KMS-11 (cell line): ENCODE results near the gene BACE2.

Experiments used
- H2AFZ ChIP-seq: fragments of 200-600 bp; sonication (generic); 2 replicates; pipeline ENCODE4 v1.6.1; 2016; ENCODE audit warnings: antibody characterized with exemption, mixed run types, low read depth
- H3K27ac ChIP-seq: fragments of 200-600 bp; sonication (generic); 2 replicates; pipeline ENCODE4 v1.6.1; 2016; ENCODE audit warnings: mild to moderate bottlenecking, mixed run types
- H3K27me3 ChIP-seq: fragments of 200-600 bp; sonication (generic); 2 replicates; pipeline ENCODE4 v1.6.1; 2017; ENCODE audit warnings: mild to moderate bottlenecking, low read depth, mixed run types, moderate library complexity; ENCODE audit not compliant: insufficient read depth
- H3K36me3 ChIP-seq: fragments of 200-600 bp; sonication (generic); 2 replicates; pipeline ENCODE4 v1.6.1; 2017; ENCODE audit warnings: mild to moderate bottlenecking, mixed run types; ENCODE audit not compliant: insufficient read depth
- H3K4me1 ChIP-seq: fragments of 200-600 bp; sonication (generic); 2 replicates; pipeline ENCODE4 v1.6.1; 2016; ENCODE audit warnings: mild to moderate bottlenecking, low read depth, mixed run types; ENCODE audit not compliant: poor library complexity, severe bottlenecking
- H3K4me2 ChIP-seq: fragments of 200-600 bp; sonication (generic); 2 replicates; pipeline ENCODE4 v1.7.0; 2016; ENCODE audit warnings: mild to moderate bottlenecking, mixed run types
- H3K4me3 ChIP-seq: fragments of 200-600 bp; sonication (generic); IDR thresholded peaks from 2 replicates; pipeline ENCODE4 v1.6.1; 2017; ENCODE audit warnings: low read depth, low read length, mixed read lengths; ENCODE audit not compliant: insufficient read depth
- H3K79me2 ChIP-seq: fragments of 200-600 bp; sonication (generic); 2 replicates; pipeline ENCODE4 v1.6.1; 2016; ENCODE audit warnings: low read depth, mixed run types; ENCODE audit not compliant: insufficient read depth
- H3K9ac ChIP-seq: fragments of 200-600 bp; sonication (generic); 2 replicates; pipeline ENCODE4 v1.6.1; 2016; ENCODE audit warnings: mild to moderate bottlenecking, mixed run types
- H4K20me1 ChIP-seq: fragments of 200-600 bp; sonication (generic); 2 replicates; pipeline ENCODE4 v1.6.1; 2016; ENCODE audit warnings: mild to moderate bottlenecking, mixed run types; ENCODE audit not compliant: insufficient read depth
- CTCF ChIP-seq: fragments of 200-600 bp; sonication (generic); conservative IDR thresholded peaks from 2 replicates; pipeline ENCODE4 v1.6.1; 2017; ENCODE audit warnings: low read depth, mild to moderate bottlenecking, antibody characterized with exemption, low read length, moderate library complexity, mixed read lengths

Gene BACE2

GRCh38 chr21:41325138-41325912, 157.4 kb downstream of the BACE2 start:
- no peak overlapping the region for H3K27ac ChIP-seq
- no peak overlapping the region for H3K4me2 ChIP-seq
- H3K4me3 ChIP-seq: no peak overlapping the region
- no peaks in the 10 kb centered on the region for H4K20me1 ChIP-seq
- H3K27me3 ChIP-seq: no peaks in the 10 kb centered on the region
- no peaks in the 10 kb centered on the region for H3K36me3 ChIP-seq
- H3K79me2 ChIP-seq: no peaks in the 10 kb centered on the region
- TF ChIP-seq CTCF: no peak
- peaks cover 32% of the 10 kb centered on the region for H3K4me1 ChIP-seq
- H2AFZ ChIP-seq: no peak overlapping the region
- H3K9ac ChIP-seq: no peak overlapping the region

GRCh38 chr21:41326414-41327080, 158.6 kb downstream of the BACE2 start:
- no peak overlapping the region for H3K27ac ChIP-seq
- no peaks in the 10 kb centered on the region for H4K20me1 ChIP-seq
- H3K4me1 ChIP-seq: peaks cover 20% of the 10 kb centered on the region
- H3K4me3 ChIP-seq: no peak overlapping the region
- H3K27me3 ChIP-seq: no peaks in the 10 kb centered on the region
- no peak overlapping the region for H2AFZ ChIP-seq
- H3K36me3 ChIP-seq: no peaks in the 10 kb centered on the region
- H3K79me2 ChIP-seq: no peaks in the 10 kb centered on the region
- no peak overlapping the region for H3K4me2 ChIP-seq
- no peak overlapping the region for H3K9ac ChIP-seq
- no peak for TF ChIP-seq CTCF

- no peak for TF ChIP-seq CTCF
- Histone ChIP-seq H3K36me3 (no peaks in the 10 kb centered on the region), H3K4me2 (no peak overlapping the region)
Measured at GRCh38 chr21:41327753-41328152, 159.8 kb downstream of the BACE2 start.

GRCh38 chr21:41328660-41329607, 161.0 kb downstream of the BACE2 start:
- Histone ChIP-seq H3K27ac (no peak overlapping the region), H3K36me3 (no peaks in the 10 kb centered on the region), H3K9ac (no peak overlapping the region), H3K27me3 (no peaks in the 10 kb centered on the region), H2AFZ (no peak overlapping the region), H3K4me1 (no peaks in the 10 kb centered on the region), H3K79me2 (no peaks in the 10 kb centered on the region), H3K4me2 (no peak overlapping the region), H3K4me3 (no peak overlapping the region), H4K20me1 (no peaks in the 10 kb centered on the region)
- TF ChIP-seq CTCF: no peak

More at GRCh38 chr21:41327753-41328152, 159.8 kb downstream of the BACE2 start:
- no peaks in the 10 kb centered on the region for H3K27me3 ChIP-seq
- no peaks in the 10 kb centered on the region for H3K79me2 ChIP-seq
- H3K27ac ChIP-seq: no peak overlapping the region
- H3K9ac ChIP-seq: no peak overlapping the region
- no peaks in the 10 kb centered on the region for H4K20me1 ChIP-seq
- H3K4me3 ChIP-seq: no peak overlapping the region
- no peak overlapping the region for H2AFZ ChIP-seq
- H3K4me1 ChIP-seq: peaks cover 8% of the 10 kb centered on the region
